DMS53 (cell line): ENCODE measurements around the gene SDS.

Source experiments
- DNase-seq: peaks from one replicate; lab custom pipeline; 2025; lab: John Stamatoyannopoulos, UW

The SDS gene

GRCh38 chr12:113347107-113347506 is 56.6 kb downstream of the SDS start:
- DNase-seq: no peak

- no peak for DNase-seq
Observed at GRCh38 chr12:113346353-113346752, 57.3 kb downstream of the SDS start.

DNA sequence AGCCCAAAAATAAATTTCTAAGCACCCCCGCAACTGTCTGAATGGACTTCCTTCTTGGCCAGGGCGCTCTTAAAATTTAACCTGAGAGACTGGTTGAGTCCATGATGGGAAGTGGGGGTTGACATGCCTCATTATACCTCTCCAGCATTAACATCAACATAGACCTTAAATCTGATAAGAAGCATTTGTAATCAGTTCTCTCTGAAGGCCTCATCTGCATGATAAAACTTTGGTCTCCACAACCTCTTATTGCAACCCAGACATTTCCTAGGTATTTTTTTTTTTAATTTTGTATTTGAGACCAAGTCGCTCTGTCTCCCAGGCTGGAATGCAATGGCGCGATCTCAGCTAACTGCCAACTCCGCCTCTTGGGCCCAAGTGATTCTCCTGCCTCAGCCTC is 58.4 kb downstream of the SDS start:
- DNase-seq: no peak
